ENCODE measurements around the gene DDX11.

The DDX11 gene

DNA sequence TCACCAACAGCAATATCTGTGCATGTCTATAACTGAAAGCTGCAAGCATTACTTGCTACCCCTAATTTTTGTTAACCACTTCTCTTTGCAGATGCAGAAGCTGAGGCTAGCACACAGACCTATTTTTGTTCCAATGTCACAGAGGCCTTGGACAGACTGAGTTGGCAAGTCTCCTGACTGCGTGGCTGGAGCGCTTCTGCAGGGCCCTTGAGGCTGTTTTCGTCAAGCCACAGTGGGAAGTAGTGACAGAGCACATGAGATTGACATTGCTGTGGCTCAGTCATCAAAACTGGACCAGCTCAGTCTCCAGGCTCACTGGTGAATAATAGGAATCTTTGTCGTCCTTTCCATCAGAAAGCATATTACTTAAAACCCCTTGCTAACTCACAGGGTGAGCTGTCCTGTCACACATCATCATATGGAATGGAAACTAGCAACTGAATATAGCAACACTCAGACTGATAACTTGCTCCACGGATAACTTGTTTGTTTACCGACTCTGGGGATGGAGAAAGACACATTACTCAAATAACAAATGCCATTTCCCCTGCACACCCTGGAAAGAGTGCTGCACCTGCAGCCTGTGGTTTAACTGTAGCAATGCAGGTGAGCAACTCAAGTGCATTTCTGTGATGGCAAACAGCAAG, 43.6 kb upstream of the DDX11 start:
- H3K9me3 ChIP-seq (ENCODE audit: control insufficient read depth, insufficient read depth, low read length) = no peaks in the 10 kb centered on the region
- H3K4me2 ChIP-seq (ENCODE audit: low read length) = no peak overlapping the region
- H3K27ac ChIP-seq (ENCODE audit: low read depth, low read length) = no peak overlapping the region
- no peaks in the 10 kb centered on the region for H3K9me2 ChIP-seq (replicated peaks; ENCODE audit: control insufficient read depth, low read length)
- H3K4me1 ChIP-seq (ENCODE audit: control insufficient read depth, low read length) = peaks cover 18% of the 10 kb centered on the region
- H3K36me3 ChIP-seq (ENCODE audit: control insufficient read depth, low read length) = no peaks in the 10 kb centered on the region
- no peak for TF ChIP-seq EZH2phosphoT487 (IDR thresholded peaks at IDR 0.05; ENCODE audit: borderline replicate concordance, low read length)
- TF ChIP-seq, protein P1, sequence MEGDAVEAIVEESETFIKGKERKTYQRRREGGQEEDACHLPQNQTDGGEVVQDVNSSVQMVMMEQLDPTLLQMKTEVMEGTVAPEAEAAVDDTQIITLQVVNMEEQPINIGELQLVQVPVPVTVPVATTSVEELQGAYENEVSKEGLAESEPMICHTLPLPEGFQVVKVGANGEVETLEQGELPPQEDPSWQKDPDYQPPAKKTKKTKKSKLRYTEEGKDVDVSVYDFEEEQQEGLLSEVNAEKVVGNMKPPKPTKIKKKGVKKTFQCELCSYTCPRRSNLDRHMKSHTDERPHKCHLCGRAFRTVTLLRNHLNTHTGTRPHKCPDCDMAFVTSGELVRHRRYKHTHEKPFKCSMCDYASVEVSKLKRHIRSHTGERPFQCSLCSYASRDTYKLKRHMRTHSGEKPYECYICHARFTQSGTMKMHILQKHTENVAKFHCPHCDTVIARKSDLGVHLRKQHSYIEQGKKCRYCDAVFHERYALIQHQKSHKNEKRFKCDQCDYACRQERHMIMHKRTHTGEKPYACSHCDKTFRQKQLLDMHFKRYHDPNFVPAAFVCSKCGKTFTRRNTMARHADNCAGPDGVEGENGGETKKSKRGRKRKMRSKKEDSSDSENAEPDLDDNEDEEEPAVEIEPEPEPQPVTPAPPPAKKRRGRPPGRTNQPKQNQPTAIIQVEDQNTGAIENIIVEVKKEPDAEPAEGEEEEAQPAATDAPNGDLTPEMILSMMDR (IDR thresholded peaks at IDR 0.05; ENCODE audit: low read depth, low read length, poor library complexity, severe bottlenecking) = no peak
- no peaks in the 10 kb centered on the region for H3K79me2 ChIP-seq (ENCODE audit: control insufficient read depth, low read length)
- no peaks in the 10 kb centered on the region for H3F3A ChIP-seq (ENCODE audit: control insufficient read depth, insufficient read depth)
- H3K4me3 ChIP-seq (ENCODE audit: low read length) = no peak overlapping the region
- H3K27me3 ChIP-seq (ENCODE audit: control insufficient read depth, low read length) = no peaks in the 10 kb centered on the region
- no peaks in the 10 kb centered on the region for H4K20me1 ChIP-seq (ENCODE audit: control insufficient read depth, insufficient read depth, low read depth, low read length)

DNA sequence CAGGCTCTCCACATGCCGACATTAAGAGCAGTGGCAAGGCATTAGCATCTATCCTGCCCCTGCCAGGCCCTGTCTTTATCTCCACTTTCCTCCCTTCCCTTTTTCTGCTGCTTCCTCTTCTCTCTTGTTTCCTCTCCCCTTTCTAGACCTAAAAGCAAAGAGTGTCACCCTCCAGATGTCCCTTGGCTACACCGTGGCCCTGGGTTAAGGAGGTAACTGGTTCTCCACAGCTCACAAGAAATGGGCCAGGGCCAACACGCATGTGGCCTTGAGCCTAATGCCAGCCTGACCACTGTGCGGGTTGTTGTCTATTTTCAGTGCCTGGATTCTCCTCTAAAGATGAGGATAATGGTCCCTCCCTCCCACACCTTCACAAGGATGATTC, 41.7 kb upstream of the DDX11 start:
- Histone ChIP-seq H3K4me1 (ENCODE audit: control insufficient read depth, low read length) (peaks cover 18% of the 10 kb centered on the region), H3F3A (ENCODE audit: control insufficient read depth, insufficient read depth) (no peaks in the 10 kb centered on the region)

DNA sequence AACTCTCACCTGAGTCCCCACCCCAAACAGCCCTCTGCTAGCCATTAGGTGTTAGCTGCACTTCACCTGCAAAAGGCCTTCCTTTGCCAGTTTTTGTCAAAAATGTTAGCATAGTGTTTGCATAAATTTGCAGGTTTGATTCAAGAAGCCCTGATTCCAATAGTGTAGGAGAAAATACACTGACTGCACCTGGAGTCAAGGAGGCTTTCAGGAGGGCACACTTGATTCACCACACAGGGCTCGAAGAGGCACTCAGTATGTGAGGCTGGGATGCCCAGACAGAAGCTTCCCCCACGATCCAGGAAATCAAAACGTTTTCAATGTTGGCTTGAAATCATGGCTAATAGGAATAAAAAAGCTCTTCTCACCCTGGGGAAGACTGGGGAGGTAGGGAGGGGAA, 40.5 kb upstream of the DDX11 start:
- Histone ChIP-seq H3K4me2 (ENCODE audit: low read length) (no peak overlapping the region), H3K9me3 (ENCODE audit: control insufficient read depth, insufficient read depth, low read length) (no peaks in the 10 kb centered on the region), H4K20me1 (ENCODE audit: control insufficient read depth, insufficient read depth, low read depth, low read length) (no peaks in the 10 kb centered on the region), H3K4me1 (ENCODE audit: control insufficient read depth, low read length) (peaks cover 18% of the 10 kb centered on the region), H3K79me2 (ENCODE audit: control insufficient read depth, low read length) (no peaks in the 10 kb centered on the region), H3K27ac (ENCODE audit: low read depth, low read length) (no peak overlapping the region), H3K9me2 (replicated peaks; ENCODE audit: control insufficient read depth, low read length) (no peaks in the 10 kb centered on the region), H3F3A (ENCODE audit: control insufficient read depth, insufficient read depth) (no peaks in the 10 kb centered on the region), H3K4me3 (ENCODE audit: low read length) (no peak overlapping the region), H3K27me3 (ENCODE audit: control insufficient read depth, low read length) (no peaks in the 10 kb centered on the region), H3K36me3 (ENCODE audit: control insufficient read depth, low read length) (no peaks in the 10 kb centered on the region)
- TF ChIP-seq, protein P1 (IDR thresholded peaks at IDR 0.05; ENCODE audit: low read depth, low read length, poor library complexity, severe bottlenecking) = no peak
- no peak for TF ChIP-seq EZH2phosphoT487 (IDR thresholded peaks at IDR 0.05; ENCODE audit: borderline replicate concordance, low read length)

More for the DNA sequence above, 41.7 kb upstream of the DDX11 start:
- Histone ChIP-seq H3K9me2 (replicated peaks; ENCODE audit: control insufficient read depth, low read length) (no peaks in the 10 kb centered on the region), H3K79me2 (ENCODE audit: control insufficient read depth, low read length) (no peaks in the 10 kb centered on the region), H4K20me1 (ENCODE audit: control insufficient read depth, insufficient read depth, low read depth, low read length) (no peaks in the 10 kb centered on the region), H3K27ac (ENCODE audit: low read depth, low read length) (no peak overlapping the region), H3K9me3 (ENCODE audit: control insufficient read depth, insufficient read depth, low read length) (no peaks in the 10 kb centered on the region), H3K4me3 (ENCODE audit: low read length) (no peak overlapping the region), H3K27me3 (ENCODE audit: control insufficient read depth, low read length) (no peaks in the 10 kb centered on the region), H3K4me2 (ENCODE audit: low read length) (no peak overlapping the region), H3K36me3 (ENCODE audit: control insufficient read depth, low read length) (no peaks in the 10 kb centered on the region)
- TF ChIP-seq, protein P1 (IDR thresholded peaks at IDR 0.05; ENCODE audit: low read depth, low read length, poor library complexity, severe bottlenecking) = no peak
- no peak for TF ChIP-seq EZH2phosphoT487 (IDR thresholded peaks at IDR 0.05; ENCODE audit: borderline replicate concordance, low read length)

Data from DOHH2 (cell line).